BJ (cell line): ENCODE results near the gene RNF214. TPM values are rescaled to one million over a fixed set of nuclear protein-coding genes. Genes with fewer than 3 reads are reported as not detected.

ENCODE experiments used
- CTCF ChIA-PET: fragments of 350-600 bp; formaldehyde crosslinking; extraction: SDS; loops from one replicate; lab custom pipeline; 2021; ENCODE audit warnings: antibody characterized with exemption, inconsistent platforms; lab: Yijun Ruan, JAX
- POLR2A ChIA-PET: fragments of 300-600 bp; sonication (Branson Sonifier 250); formaldehyde crosslinking; extraction: SDS; loops from one replicate; lab custom pipeline; 2021; ENCODE audit warnings: antibody characterized with exemption; lab: Charles Lee
- DNase-seq: peaks from one replicate; pipeline ENCODE4 v3.0.0-alpha.2; 2011; ENCODE audit warnings: low read depth
- H3K27me3 ChIP-seq: 2 replicates; pipeline ENCODE4 v1.6.0; 2011; ENCODE audit warnings: low read length; ENCODE audit not compliant: control insufficient read depth, insufficient read depth
- H3K36me3 ChIP-seq: 2 replicates; pipeline ENCODE4 v1.5.1; 2011; ENCODE audit warnings: low read length; ENCODE audit not compliant: control insufficient read depth, insufficient read depth
- H3K4me3 ChIP-seq: 2 replicates; pipeline ENCODE4 v1.5.1; 2011; ENCODE audit warnings: low read depth, mild to moderate bottlenecking, control low read depth, low read length
- polyA plus RNA-seq: library from polyadenylated mRNA; depleted of rRNA; stranded (reverse); fragments of >200 nt; gene quantifications from 2 replicates; pipeline ENCODE4 v1.2.3, GENCODE V29; 2011
- TF ChIP-seq, protein P1 (sequence below): IDR thresholded peaks from 2 replicates; pipeline ENCODE4 v1.5.1; 2011; ENCODE audit warnings: low read depth, mild to moderate bottlenecking, control low read depth, inconsistent platforms, low read length, moderate library complexity; ENCODE audit not compliant: insufficient read depth

RNF214 gene
- polyA plus RNA-seq, 1 experiment = 17.1 TPM

DNA sequence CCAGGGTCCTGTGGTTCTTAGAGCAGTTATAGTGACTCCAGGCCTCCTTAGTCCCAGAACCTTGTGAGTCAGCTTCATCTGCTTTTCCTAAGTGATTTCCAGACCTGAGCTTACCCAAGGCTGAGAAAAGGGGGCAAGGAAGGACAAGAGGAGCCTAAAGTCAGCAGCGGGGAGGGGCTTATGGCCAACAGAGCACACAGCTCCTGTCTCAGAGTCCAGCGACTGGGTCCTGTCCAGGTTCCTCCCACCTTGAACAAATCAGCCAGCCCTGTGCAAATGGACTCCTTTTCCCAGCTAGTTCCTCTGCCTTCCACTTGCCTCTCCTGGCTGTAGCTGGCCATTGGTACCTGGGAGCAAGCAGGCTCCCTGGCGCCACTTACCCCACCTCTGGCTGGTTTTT is 72.7 kb downstream of the RNF214 start:
- ChIA-PET CTCF (interaction anchor here (0.5 to 0.6 kb wide), 2 partner anchors 80 to 477 kb away, joined by 3 read pairs; no protein-coding TSS in a partner anchor), POLR2A (no interaction called here)
- Histone ChIP-seq H3K36me3 (0 out of 2 replicates have a peak, but pooled peaks cover 1% of the 10 kb centered on the region), H3K4me3 (no peak overlapping the region), H3K27me3 (no peaks in the 10 kb centered on the region)
- TF ChIP-seq, protein P1, sequence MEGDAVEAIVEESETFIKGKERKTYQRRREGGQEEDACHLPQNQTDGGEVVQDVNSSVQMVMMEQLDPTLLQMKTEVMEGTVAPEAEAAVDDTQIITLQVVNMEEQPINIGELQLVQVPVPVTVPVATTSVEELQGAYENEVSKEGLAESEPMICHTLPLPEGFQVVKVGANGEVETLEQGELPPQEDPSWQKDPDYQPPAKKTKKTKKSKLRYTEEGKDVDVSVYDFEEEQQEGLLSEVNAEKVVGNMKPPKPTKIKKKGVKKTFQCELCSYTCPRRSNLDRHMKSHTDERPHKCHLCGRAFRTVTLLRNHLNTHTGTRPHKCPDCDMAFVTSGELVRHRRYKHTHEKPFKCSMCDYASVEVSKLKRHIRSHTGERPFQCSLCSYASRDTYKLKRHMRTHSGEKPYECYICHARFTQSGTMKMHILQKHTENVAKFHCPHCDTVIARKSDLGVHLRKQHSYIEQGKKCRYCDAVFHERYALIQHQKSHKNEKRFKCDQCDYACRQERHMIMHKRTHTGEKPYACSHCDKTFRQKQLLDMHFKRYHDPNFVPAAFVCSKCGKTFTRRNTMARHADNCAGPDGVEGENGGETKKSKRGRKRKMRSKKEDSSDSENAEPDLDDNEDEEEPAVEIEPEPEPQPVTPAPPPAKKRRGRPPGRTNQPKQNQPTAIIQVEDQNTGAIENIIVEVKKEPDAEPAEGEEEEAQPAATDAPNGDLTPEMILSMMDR = no peak
- no peak for DNase-seq

- no peak for DNase-seq
- Histone ChIP-seq H3K36me3 (peaks cover 3% of the 10 kb centered on the region), H3K27me3 (no peaks in the 10 kb centered on the region), H3K4me3 (no peak overlapping the region)
- TF ChIP-seq, protein P1 = no peak
- ChIA-PET POLR2A (no interaction called here), CTCF (no interaction called here)
These were observed 76.8 kb downstream of the RNF214 start for GRCh38 chr11:117309310-117309709.

GRCh38 chr11:117313091-117313490 is 80.6 kb downstream of the RNF214 start:
- ChIA-PET POLR2A (no interaction called here), CTCF (interaction anchor here (1.8 kb wide), 1 partner anchor 73 kb away, joined by 3 read pairs; no protein-coding TSS in a partner anchor)
- Histone ChIP-seq H3K36me3 (peaks cover 1% of the 10 kb centered on the region), H3K27me3 (no peaks in the 10 kb centered on the region), H3K4me3 (no peak overlapping the region)
- TF ChIP-seq, protein P1 = no peak
- DNase-seq = no peak

DNA sequence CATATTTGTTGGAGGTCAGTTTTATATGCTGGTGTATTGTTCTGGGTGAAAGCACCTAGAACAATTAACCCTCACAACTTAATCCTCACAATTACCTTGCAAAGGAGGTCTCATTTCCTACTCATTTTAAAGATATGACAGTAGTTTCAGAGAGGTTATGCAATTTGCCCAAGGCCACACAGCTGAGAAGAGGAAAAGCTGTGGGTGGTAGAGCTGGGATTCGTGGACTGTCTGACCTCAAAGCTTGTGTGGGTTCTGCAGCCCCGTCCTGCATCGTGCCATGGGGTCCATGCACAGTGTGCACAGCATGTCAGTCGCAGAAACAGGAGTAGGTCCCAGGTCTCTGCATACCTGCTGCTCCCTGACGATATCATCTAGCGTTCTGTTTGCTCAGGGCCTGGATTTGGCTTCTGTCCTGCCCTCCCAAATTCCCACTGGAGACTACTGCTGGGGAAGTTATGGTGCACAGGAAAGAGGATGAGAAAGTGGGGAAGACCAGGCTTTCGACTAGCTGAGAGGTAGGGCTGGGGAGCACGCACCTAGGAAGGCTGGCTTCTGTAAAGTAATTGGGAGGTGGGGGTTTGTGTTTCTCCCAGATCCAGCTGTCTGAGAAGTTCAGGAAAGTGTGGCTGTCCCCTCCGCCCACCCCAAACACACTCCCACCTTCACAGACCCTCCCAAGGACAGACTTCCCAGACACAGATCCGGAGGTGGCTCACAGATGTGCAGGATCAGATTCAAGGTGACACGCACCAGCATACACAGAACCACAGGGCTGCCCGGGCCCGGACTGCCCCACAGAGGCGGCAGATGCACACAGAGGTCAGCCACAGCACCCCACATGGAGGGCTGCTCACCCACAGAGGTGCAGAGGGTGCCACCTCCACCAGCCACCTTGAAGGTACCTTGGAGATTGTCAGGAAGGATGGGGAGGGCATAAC is 81.6 kb downstream of the RNF214 start:
- no peak for DNase-seq
- CTCF ChIA-PET = interaction anchor here (0.6 to 2.9 kb wide), 4 partner anchors 11 to 325 kb away, joined by 3 to 10 read pairs (median 4); no protein-coding TSS in a partner anchor
- peak overlapping the region; percentile 86 for H3K4me3 ChIP-seq
- H3K36me3 ChIP-seq = peaks cover 1% of the 10 kb centered on the region
- TF ChIP-seq, protein P1 = no peak
- H3K27me3 ChIP-seq = no peaks in the 10 kb centered on the region
- POLR2A ChIA-PET = no interaction called here

- H3K4me3 ChIP-seq = peak overlapping the region; percentile 86
- no peaks in the 10 kb centered on the region for H3K27me3 ChIP-seq
- TF ChIP-seq, protein P1 = no peak
- H3K36me3 ChIP-seq = peaks cover 1% of the 10 kb centered on the region
- ChIA-PET POLR2A (interaction anchor here (1.2 kb wide), 1 partner anchor 14 kb away, joined by 4 read pairs; no protein-coding TSS in a partner anchor), CTCF (interaction anchor here (1.1 to 2.9 kb wide), 3 partner anchors 12 to 87 kb away, joined by 3 to 10 read pairs (median 3); no protein-coding TSS in a partner anchor)
- DNase-seq = no peak
These were observed 82.4 kb downstream of the RNF214 start for GRCh38 chr11:117314840-117315239.
